Measurements from ENCODE around the gene LCOR.

LCOR gene

DNA sequence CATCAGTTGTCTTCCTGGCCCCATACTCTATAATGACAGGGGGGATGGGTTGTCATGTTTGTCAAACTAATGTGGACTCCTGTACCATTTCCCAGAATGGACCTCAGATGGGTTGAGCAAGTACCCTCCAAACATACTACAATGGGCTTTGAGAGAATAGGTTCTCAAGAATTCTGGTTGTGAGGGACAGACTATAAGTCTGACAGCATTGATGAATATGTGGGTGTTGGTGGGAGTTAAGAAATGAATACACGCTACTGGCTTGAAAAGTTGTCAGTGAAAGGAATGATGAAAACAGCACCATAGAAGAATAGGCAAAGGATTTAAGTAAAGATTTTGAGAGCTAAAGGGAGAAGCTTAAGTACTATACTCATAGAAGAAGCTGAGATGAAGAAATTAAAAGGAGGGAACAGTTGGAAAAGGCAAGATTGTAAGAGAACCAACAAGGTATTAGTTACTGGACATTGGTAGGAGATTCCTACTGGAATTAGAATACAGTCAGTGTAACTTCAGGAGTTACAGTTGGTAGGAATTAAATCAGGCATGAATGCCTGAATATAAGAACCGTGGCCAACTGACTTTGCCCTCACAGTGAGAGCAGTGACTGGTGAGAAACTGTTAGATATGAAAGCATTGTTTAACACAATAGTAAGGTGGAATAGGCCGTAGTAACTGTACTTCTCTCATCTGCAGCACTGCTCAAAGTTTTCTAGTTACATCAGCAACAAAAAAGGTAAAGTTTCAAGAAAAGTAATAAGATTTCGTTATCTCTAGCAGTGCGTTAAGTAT lies 86.3 kb downstream of the LCOR start:
- TF ChIP-seq, protein P1, sequence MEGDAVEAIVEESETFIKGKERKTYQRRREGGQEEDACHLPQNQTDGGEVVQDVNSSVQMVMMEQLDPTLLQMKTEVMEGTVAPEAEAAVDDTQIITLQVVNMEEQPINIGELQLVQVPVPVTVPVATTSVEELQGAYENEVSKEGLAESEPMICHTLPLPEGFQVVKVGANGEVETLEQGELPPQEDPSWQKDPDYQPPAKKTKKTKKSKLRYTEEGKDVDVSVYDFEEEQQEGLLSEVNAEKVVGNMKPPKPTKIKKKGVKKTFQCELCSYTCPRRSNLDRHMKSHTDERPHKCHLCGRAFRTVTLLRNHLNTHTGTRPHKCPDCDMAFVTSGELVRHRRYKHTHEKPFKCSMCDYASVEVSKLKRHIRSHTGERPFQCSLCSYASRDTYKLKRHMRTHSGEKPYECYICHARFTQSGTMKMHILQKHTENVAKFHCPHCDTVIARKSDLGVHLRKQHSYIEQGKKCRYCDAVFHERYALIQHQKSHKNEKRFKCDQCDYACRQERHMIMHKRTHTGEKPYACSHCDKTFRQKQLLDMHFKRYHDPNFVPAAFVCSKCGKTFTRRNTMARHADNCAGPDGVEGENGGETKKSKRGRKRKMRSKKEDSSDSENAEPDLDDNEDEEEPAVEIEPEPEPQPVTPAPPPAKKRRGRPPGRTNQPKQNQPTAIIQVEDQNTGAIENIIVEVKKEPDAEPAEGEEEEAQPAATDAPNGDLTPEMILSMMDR (IDR thresholded peaks at IDR 0.05), result no peak
- no peak overlapping the region for H3K4me3 Mint-ChIP-seq
- H3K36me3 Mint-ChIP-seq (ENCODE audit: low read depth), result peaks cover 46% of the 10 kb centered on the region
- DNase-seq, result no peak
- no peaks in the 10 kb centered on the region for H3K4me1 Mint-ChIP-seq
- H3K27ac Mint-ChIP-seq, result no peak overlapping the region
- no peaks in the 10 kb centered on the region for H3K27me3 Mint-ChIP-seq (ENCODE audit: low read depth, poor library complexity)
- H3K9me3 Mint-ChIP-seq, result peaks cover 3% of the 10 kb centered on the region

DNA sequence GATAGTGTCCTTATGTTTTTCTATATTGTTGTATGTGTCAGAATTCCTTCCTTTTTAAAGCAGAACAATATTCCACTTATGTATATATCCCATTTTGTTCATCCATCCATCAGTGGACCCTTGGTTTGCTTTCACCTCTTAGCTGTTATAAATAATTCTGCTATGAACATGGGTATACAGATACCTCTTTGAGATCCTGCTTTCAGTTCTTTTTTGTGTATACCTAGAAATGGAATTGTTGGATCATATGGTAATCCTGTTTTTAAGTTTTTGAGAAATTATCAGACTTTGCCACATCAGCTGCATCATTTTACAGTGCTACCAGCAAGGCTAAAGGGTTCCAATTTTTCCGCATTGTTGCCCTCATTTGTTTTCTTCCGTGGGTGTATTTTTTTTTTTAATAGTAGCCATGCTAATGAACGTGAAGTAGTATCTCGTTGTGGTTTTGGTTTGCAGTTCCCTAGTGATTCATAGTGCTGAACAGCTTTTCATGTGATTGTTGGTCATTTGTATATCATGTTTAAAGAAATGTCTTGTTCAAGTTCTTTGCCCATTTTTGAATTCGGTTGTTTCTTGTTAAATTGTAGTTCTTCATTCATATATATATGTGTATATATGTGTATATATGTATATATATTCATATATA lies 87.8 kb downstream of the LCOR start:
- Mint-ChIP-seq H3K4me3 (no peak overlapping the region), H3K9me3 (peaks cover 3% of the 10 kb centered on the region), H3K4me1 (no peaks in the 10 kb centered on the region), H3K36me3 (ENCODE audit: low read depth) (peaks cover 48% of the 10 kb centered on the region), H3K27me3 (ENCODE audit: low read depth, poor library complexity) (no peaks in the 10 kb centered on the region), H3K27ac (peak overlapping the region; percentile 52)
- DNase-seq, result no peak
- TF ChIP-seq, protein P1 (IDR thresholded peaks at IDR 0.05), result no peak

DNA sequence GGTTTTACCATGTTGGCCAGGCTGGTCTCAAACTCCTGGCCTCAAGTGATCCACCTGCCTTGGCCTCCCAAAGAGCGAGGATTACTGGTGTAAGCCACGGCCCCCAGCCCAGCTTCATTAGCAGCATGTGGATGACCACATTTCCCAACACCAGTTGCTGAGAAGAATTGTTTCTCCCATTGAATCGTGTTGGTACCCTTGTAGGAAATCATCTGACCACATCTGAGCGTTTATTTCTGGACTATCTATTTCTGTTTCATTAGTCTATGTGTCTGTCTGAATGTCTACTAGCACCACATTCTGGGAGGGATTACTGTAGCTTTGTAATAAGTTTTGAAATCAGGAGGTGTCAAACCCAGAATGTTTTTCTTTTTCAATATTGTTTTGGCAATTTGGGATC lies 89.6 kb downstream of the LCOR start:
- H3K4me3 Mint-ChIP-seq, result no peak overlapping the region
- TF ChIP-seq, protein P1 (IDR thresholded peaks at IDR 0.05), result no peak
- H3K36me3 Mint-ChIP-seq (ENCODE audit: low read depth), result peaks cover 54% of the 10 kb centered on the region
- H3K4me1 Mint-ChIP-seq, result no peaks in the 10 kb centered on the region
- DNase-seq, result no peak
- no peaks in the 10 kb centered on the region for H3K27me3 Mint-ChIP-seq (ENCODE audit: low read depth, poor library complexity)
- peaks cover 13% of the 10 kb centered on the region for H3K9me3 Mint-ChIP-seq
- H3K27ac Mint-ChIP-seq, result no peak overlapping the region

DNA sequence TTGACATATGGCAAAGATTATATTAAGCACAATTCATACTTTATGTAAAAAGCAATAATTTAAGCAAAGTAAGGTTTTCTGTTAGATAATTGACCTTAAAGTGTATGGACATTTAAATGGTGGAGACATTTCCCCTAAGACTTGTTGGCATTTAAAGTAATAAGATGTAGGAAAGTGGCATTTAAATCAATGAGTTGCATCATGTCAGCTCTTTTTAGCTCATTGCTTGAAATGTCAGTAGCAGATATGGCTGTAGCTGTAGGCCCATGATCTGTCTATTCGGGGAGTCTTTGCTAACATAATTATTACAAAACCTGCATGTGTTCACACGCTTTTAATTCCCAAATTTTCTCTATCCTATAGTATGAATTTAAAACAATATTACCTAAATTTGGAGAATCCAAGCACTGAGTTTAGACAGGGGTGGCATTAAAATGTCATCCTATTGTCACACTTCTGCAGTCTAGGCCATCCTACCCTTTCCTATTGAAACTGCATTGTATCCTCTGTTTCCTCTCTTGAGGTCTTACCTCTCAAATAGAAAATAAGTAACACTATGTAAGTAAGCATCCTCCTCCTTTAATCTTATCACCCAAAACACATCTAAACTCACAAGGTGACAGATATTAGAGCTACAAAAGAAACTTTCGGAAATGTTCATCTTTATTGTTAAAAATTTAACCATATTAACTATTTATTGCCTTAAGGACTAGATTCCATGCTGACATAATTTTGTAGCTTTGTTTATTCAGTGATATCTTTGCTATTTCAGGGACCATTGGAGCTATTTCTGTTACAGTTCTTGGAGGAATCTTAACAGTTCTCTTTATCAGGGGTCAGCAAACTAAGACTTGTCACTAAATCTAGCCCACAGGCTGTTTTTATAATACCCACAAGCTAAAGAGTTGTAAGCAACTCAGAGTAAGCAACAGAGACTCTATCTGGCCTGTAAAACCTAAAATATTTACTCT lies 91.2 kb downstream of the LCOR start:
- Mint-ChIP-seq H3K27me3 (ENCODE audit: low read depth, poor library complexity) (no peaks in the 10 kb centered on the region), H3K4me1 (no peaks in the 10 kb centered on the region), H3K27ac (no peak overlapping the region), H3K36me3 (ENCODE audit: low read depth) (peaks cover 64% of the 10 kb centered on the region), H3K4me3 (no peak overlapping the region), H3K9me3 (peaks cover 27% of the 10 kb centered on the region)
- no peak for DNase-seq
- TF ChIP-seq, protein P1 (IDR thresholded peaks at IDR 0.05), result no peak

DNA sequence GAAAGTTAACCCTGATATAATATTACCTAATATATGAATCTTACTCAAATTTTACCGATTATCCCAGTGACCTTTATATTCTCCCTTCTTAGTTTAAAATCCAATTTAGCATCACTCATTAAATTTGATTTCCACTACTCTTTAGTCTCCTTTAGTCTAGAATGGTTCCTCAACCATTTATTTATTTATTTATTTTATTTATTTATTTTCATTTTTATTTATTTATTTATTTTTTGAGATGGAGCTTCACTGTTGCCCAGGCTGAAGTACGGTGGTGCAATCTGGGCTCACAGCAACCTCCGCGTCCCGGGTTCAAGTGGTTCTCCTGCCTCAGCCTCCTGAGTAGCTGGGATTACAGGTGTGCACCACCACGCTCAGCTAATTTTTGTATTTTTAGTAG lies 92.8 kb downstream of the LCOR start:
- no peak overlapping the region for H3K27ac Mint-ChIP-seq
- H3K36me3 Mint-ChIP-seq (ENCODE audit: low read depth), result peaks cover 71% of the 10 kb centered on the region
- no peak for DNase-seq
- peaks cover 37% of the 10 kb centered on the region for H3K9me3 Mint-ChIP-seq
- H3K27me3 Mint-ChIP-seq (ENCODE audit: low read depth, poor library complexity), result no peaks in the 10 kb centered on the region
- no peaks in the 10 kb centered on the region for H3K4me1 Mint-ChIP-seq
- TF ChIP-seq, protein P1 (IDR thresholded peaks at IDR 0.05), result no peak
- H3K4me3 Mint-ChIP-seq, result no peak overlapping the region
